ENCODE data around the gene GRM7. TPM values are rescaled to one million over a fixed set of nuclear protein-coding genes. Genes with fewer than 3 reads are reported as not detected.

GRM7 gene
- total and polyA plus RNA-seq, 2 donors (not counting 1 experiment from before 2014, with no cell fraction given): not detected

DNA sequence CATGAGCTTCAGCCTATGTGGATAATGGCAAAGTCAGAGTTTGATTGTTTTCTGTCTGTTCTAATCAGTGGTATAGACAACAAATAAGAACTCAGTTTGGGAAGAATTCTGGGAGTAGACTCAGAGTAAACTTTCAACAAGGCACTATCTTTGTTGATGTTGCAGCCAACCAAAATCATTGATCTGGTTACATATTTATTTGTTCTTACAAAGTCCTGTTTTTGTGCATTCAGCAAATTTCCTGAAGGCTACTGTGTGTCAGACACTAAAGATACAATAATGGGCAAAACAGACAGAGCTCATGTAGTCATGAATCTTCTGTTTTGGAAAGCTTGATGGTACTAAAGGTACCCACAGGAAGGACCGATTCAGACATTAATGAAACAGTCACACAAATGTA lies 55.0 kb downstream of the GRM7 start:
- Mint-ChIP-seq H3K27me3 (no peaks in the 10 kb centered on the region), H3K9me3 (ENCODE audit: insufficient read depth) (no peaks in the 10 kb centered on the region), H3K4me3 (no peak overlapping the region), H3K4me1 (no peaks in the 10 kb centered on the region), H3K27ac (no peak overlapping the region)
- DNase-seq (no peak), ATAC-seq (ENCODE audit: low read depth) (no peak)
- ChIA-PET POLR2A (no interaction called here), CTCF (no interaction called here)
- Histone ChIP-seq H3K79me2 (ENCODE audit: control insufficient read depth, insufficient read depth, low read length) (no peaks in the 10 kb centered on the region), H3K4me1 (ENCODE audit: control insufficient read depth in 2 of 2, insufficient read depth in 2 of 2, low read length in 2 of 2) (no peaks in the 10 kb centered on the region), H2AFZ (ENCODE audit: insufficient read depth, low read depth, low read length, poor library complexity, severe bottlenecking) (no peak overlapping the region), H3K9me3 (ENCODE audit: control extremely low read depth in 1 of 3, control insufficient read depth in 2 of 3, insufficient read depth in 1 of 3, low read length in 2 of 3) (peaks cover 0 to 3% (median 0%) of the 10 kb centered on the region in 3 donors), H3K27me3 (replicated peaks in 1 of 4; ENCODE audit: control extremely low read depth in 1 of 4, control insufficient read depth in 3 of 4, insufficient read depth in 4 of 4, low read length in 3 of 4) (no peaks in the 10 kb centered on the region), H3K4me2 (replicated peaks; ENCODE audit: low read depth, low read length, poor library complexity, severe bottlenecking) (no peak overlapping the region), H4K20me1 (ENCODE audit: control insufficient read depth, insufficient read depth, low read length, poor library complexity, severe bottlenecking) (no peaks in the 10 kb centered on the region), H3K36me3 (replicated peaks in 1 of 2; ENCODE audit: control extremely low read depth in 1 of 2, control insufficient read depth in 1 of 2, extremely low read depth in 1 of 2, insufficient read depth in 2 of 2, low read length in 1 of 2) (no peaks in the 10 kb centered on the region), H3K27ac (ENCODE audit: low read length in 2 of 2) (no peak overlapping the region), H3K4me3 (ENCODE audit: control extremely low read depth in 1 of 5, extremely low read depth in 1 of 5, insufficient read depth in 1 of 5, low read depth in 2 of 5, low read length in 4 of 5) (no peak overlapping the region), H3K9ac (ENCODE audit: low read length) (no peak overlapping the region)
- no CpG with 5 or more reads among the region's 1 CpG for WGBS (ENCODE audit: insufficient coverage)
- TF ChIP-seq EZH2 (IDR thresholded peaks at IDR 0.05; ENCODE audit: borderline replicate concordance, insufficient read depth, low read depth, low read length, poor library complexity, severe bottlenecking): no peak
- TF ChIP-seq CTCF (IDR thresholded peaks at IDR 0.05): no peak
- intact Hi-C loops (cut with micrococcal nuclease): no loop called here

DNA sequence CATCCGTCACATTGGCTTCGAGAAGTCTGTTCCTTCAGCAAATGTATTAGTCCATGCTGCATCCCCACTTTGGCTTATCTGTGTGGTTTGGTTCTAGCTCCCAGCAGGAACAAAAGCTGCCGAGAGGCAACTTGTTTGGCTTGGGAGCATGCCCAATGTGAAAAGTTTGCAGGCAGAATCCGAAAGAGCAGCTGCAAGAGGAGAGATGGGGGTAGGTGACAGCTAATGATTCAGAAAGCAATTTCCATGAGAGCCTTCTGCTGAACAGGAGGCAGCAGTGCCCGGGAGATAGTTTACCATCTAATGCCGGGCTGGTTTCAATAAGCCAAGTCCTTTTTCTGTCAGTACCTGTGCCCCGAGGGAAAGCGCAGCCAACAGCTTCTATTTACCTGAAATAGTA lies 60.2 kb downstream of the GRM7 start:
- Mint-ChIP-seq H3K4me1 (no peaks in the 10 kb centered on the region), H3K27ac (no peak overlapping the region), H3K27me3 (no peaks in the 10 kb centered on the region), H3K4me3 (no peak overlapping the region), H3K9me3 (ENCODE audit: insufficient read depth) (no peaks in the 10 kb centered on the region)
- DNase-seq (no peak), ATAC-seq (ENCODE audit: low read depth) (no peak)
- no peak for TF ChIP-seq EZH2 (IDR thresholded peaks at IDR 0.05; ENCODE audit: borderline replicate concordance, insufficient read depth, low read depth, low read length, poor library complexity, severe bottlenecking)
- no peak for TF ChIP-seq CTCF (IDR thresholded peaks at IDR 0.05)
- Histone ChIP-seq H4K20me1 (ENCODE audit: control insufficient read depth, insufficient read depth, low read length, poor library complexity, severe bottlenecking) (no peaks in the 10 kb centered on the region), H3K79me2 (ENCODE audit: control insufficient read depth, insufficient read depth, low read length) (no peaks in the 10 kb centered on the region), H3K27me3 (replicated peaks in 1 of 4; ENCODE audit: control extremely low read depth in 1 of 4, control insufficient read depth in 3 of 4, insufficient read depth in 4 of 4, low read length in 3 of 4) (no peaks in the 10 kb centered on the region), H3K4me2 (replicated peaks; ENCODE audit: low read depth, low read length, poor library complexity, severe bottlenecking) (no peak overlapping the region), H3K27ac (ENCODE audit: low read length in 2 of 2) (no peak overlapping the region), H3K4me1 (ENCODE audit: control insufficient read depth in 2 of 2, insufficient read depth in 2 of 2, low read length in 2 of 2) (no peaks in the 10 kb centered on the region), H2AFZ (ENCODE audit: insufficient read depth, low read depth, low read length, poor library complexity, severe bottlenecking) (no peak overlapping the region), H3K36me3 (replicated peaks in 1 of 2; ENCODE audit: control extremely low read depth in 1 of 2, control insufficient read depth in 1 of 2, extremely low read depth in 1 of 2, insufficient read depth in 2 of 2, low read length in 1 of 2) (no peaks in the 10 kb centered on the region), H3K9me3 (ENCODE audit: control extremely low read depth in 1 of 3, control insufficient read depth in 2 of 3, insufficient read depth in 1 of 3, low read length in 2 of 3) (peaks cover 0 to 2% (median 0%) of the 10 kb centered on the region in 3 donors), H3K4me3 (ENCODE audit: control extremely low read depth in 1 of 5, extremely low read depth in 1 of 5, insufficient read depth in 1 of 5, low read depth in 2 of 5, low read length in 4 of 5) (no peak overlapping the region), H3K9ac (ENCODE audit: low read length) (no peak overlapping the region)
- ChIA-PET POLR2A (no interaction called here), CTCF (no interaction called here)
- 94% methylated on average over 5 of the region's 8 CpGs for WGBS (ENCODE audit: insufficient coverage)
- intact Hi-C loops (cut with micrococcal nuclease): no loop called here
